PC-3 (cell line): ENCODE data around the gene CBFA2T3. TPM values are rescaled to one million over a fixed set of nuclear protein-coding genes. Genes with fewer than 3 reads are reported as not detected.

Experiments
- ATAC-seq: fragments of 200-7000 bp; cut with Tn5 transposase; 2 replicates; pipeline ENCODE4 v1.9.1; 2020; ENCODE audit warnings: mild to moderate bottlenecking, moderate library complexity
- BruUV-seq: library from RNA; stranded (reverse); fragments of 400-500 nt; replicated peaks from 2 replicates; lab custom pipeline; 2021; lab: Mats Ljungman, UMichigan
- CTCF ChIA-PET: fragments of 300-600 bp; sonication (Branson Sonifier 250); formaldehyde crosslinking; loops from one replicate; lab custom pipeline; 2022; ENCODE audit warnings: antibody characterized with exemption; lab: Charles Lee
- POLR2A ChIA-PET: fragments of 300-600 bp; sonication (Branson Sonifier 250); formaldehyde crosslinking; loops from one replicate; lab custom pipeline; 2022; ENCODE audit warnings: antibody characterized with exemption; ENCODE audit not compliant: unreplicated experiment; lab: Charles Lee
- DNase-seq: peaks from one replicate; pipeline ENCODE4 v3.0.0-alpha.2; 2015
- H2AFZ ChIP-seq: fragments of 300-600 bp; sonication (generic); 2 replicates; pipeline ENCODE4 v1.6.0; 2016; ENCODE audit warnings: antibody characterized with exemption, low read length
- H3F3A ChIP-seq: fragments of 300-600 bp; sonication (generic); one replicate; pipeline ENCODE4 v1.6.0; 2017; ENCODE audit warnings: antibody characterized with exemption, low read length, control low read depth, mild to moderate bottlenecking; ENCODE audit not compliant: unreplicated experiment
- H3K27ac ChIP-seq: fragments of 300-600 bp; sonication (generic); 2 replicates; pipeline ENCODE4 v1.5.1; 2016; ENCODE audit warnings: mild to moderate bottlenecking, low read length
- H3K27me3 ChIP-seq: fragments of 300-600 bp; sonication (generic); 2 replicates; pipeline ENCODE4 v1.6.1; 2016; ENCODE audit warnings: low read length, mixed read lengths
- H3K36me3 ChIP-seq: fragments of 300-600 bp; sonication (generic); 2 replicates; pipeline ENCODE4 v1.6.1; 2016; ENCODE audit warnings: low read depth, mixed run types, low read length, mixed read lengths
- H3K4me1 ChIP-seq: fragments of 300-600 bp; sonication (generic); 2 replicates; pipeline ENCODE4 v1.5.1; 2016; ENCODE audit warnings: low read length; ENCODE audit not compliant: insufficient read depth
- H3K4me2 ChIP-seq: fragments of 300-600 bp; sonication (generic); 2 replicates; pipeline ENCODE4 v1.6.0; 2016; ENCODE audit warnings: low read length
- H3K4me3 ChIP-seq: fragments of 300-600 bp; sonication (generic); 2 replicates; pipeline ENCODE4 v1.5.1; 2016; ENCODE audit warnings: mild to moderate bottlenecking, low read length, mixed read lengths
- H3K79me2 ChIP-seq: fragments of 300-600 bp; sonication (generic); 2 replicates; pipeline ENCODE4 v1.6.1; 2017; ENCODE audit warnings: low read length, mixed read lengths
- H3K9ac ChIP-seq: fragments of 300-600 bp; sonication (generic); 2 replicates; pipeline ENCODE4 v1.6.0; 2016; ENCODE audit warnings: mild to moderate bottlenecking, low read length
- H3K9me2 ChIP-seq: fragments of 300-600 bp; sonication (generic); replicated peaks from 2 replicates; pipeline ENCODE4 v1.6.1; 2016; ENCODE audit warnings: mixed run types, low read length, mixed read lengths
- H3K9me3 ChIP-seq: fragments of 300-600 bp; sonication (generic); 2 replicates; pipeline ENCODE4 v1.6.1; 2016; ENCODE audit warnings: low read length, mixed read lengths
- H4K20me1 ChIP-seq: fragments of 300-600 bp; sonication (generic); 2 replicates; pipeline ENCODE4 v1.6.1; 2016; ENCODE audit warnings: low read length, mixed read lengths
- CTCF ChIP-seq: fragments of 300-600 bp; sonication (generic); conservative IDR thresholded peaks from 2 replicates; pipeline ENCODE4 v1.5.1; 2017; ENCODE audit warnings: antibody characterized with exemption, low read depth, mild to moderate bottlenecking, low read length
- EZH2 ChIP-seq: fragments of 300-600 bp; sonication (generic); IDR thresholded peaks from one replicate; pipeline ENCODE4 v1.6.1; 2017; ENCODE audit warnings: antibody characterized with exemption, mild to moderate bottlenecking, low read length; ENCODE audit not compliant: unreplicated experiment
- EZH2phosphoT487 ChIP-seq: fragments of 300-600 bp; sonication (generic); IDR thresholded peaks from 2 replicates; pipeline ENCODE4 v1.6.1; 2018; ENCODE audit warnings: mild to moderate bottlenecking, antibody characterized with exemption, low read length, borderline replicate concordance
- intact Hi-C: fragments of 100-400 bp; cut with micrococcal nuclease; formaldehyde crosslinking; loops from 2 replicates; pipeline ENCODE4 v1.9.0; 2023
- total RNA-seq: library from RNA; depleted of rRNA; stranded (reverse); fragments of >200 nt; gene quantifications from 2 replicates; pipeline ENCODE4 v1.2.3, GENCODE V29; 2014

Gene CBFA2T3
- total RNA-seq, 1 experiment from 2014 or later, result not detected

- DNase-seq (no peak), ATAC-seq (no peak)
- no peak overlapping the region for H2AFZ ChIP-seq
- no peak overlapping the region for H3K27ac ChIP-seq
- BruUV-seq, result no TSS peak
- intact Hi-C loops, result no loop called here
- peaks cover 5% of the 10 kb centered on the region; the same call in 1 of the 2 replicates for H3K4me1 ChIP-seq
- no peaks in the 10 kb centered on the region for H3K79me2 ChIP-seq
- H3K9ac ChIP-seq, result no peak overlapping the region
- no peaks in the 10 kb centered on the region for H3K9me2 ChIP-seq
- CTCF ChIA-PET, result no interaction called here
- no peaks in the 10 kb centered on the region for H4K20me1 ChIP-seq
- no peak for TF ChIP-seq EZH2phosphoT487
- TF ChIP-seq CTCF, result no peak
- TF ChIP-seq EZH2, result no peak
- H3K4me2 ChIP-seq, result no peak overlapping the region
- H3K4me3 ChIP-seq, result no peak overlapping the region
- H3K36me3 ChIP-seq, result no peaks in the 10 kb centered on the region
- POLR2A ChIA-PET, result no interaction called here
- peaks cover 63% of the 10 kb centered on the region for H3K27me3 ChIP-seq
- no peaks in the 10 kb centered on the region for H3K9me3 ChIP-seq
- H3F3A ChIP-seq, result no peaks in the 10 kb centered on the region
These were observed 45.2 kb upstream of the CBFA2T3 start for GRCh38 chr16:89022051-89022836.

GRCh38 chr16:89020925-89021595 lies 44.1 kb upstream of the CBFA2T3 start:
- no peak for ATAC-seq
- DNase-seq, result no peak
- no peaks in the 10 kb centered on the region for H3K9me3 ChIP-seq
- H3K27me3 ChIP-seq, result peaks cover 62% of the 10 kb centered on the region
- no peak overlapping the region for H3K9ac ChIP-seq
- no peaks in the 10 kb centered on the region for H3K4me1 ChIP-seq
- no peaks in the 10 kb centered on the region for H3K79me2 ChIP-seq
- ChIA-PET POLR2A (no interaction called here), CTCF (no interaction called here)
- no peaks in the 10 kb centered on the region for H3F3A ChIP-seq
- no peak overlapping the region for H3K4me2 ChIP-seq
- H3K9me2 ChIP-seq, result no peaks in the 10 kb centered on the region
- no peaks in the 10 kb centered on the region for H4K20me1 ChIP-seq
- TF ChIP-seq EZH2 (no peak), EZH2phosphoT487 (no peak), CTCF (no peak)
- no peaks in the 10 kb centered on the region for H3K36me3 ChIP-seq
- BruUV-seq, result no TSS peak
- H2AFZ ChIP-seq, result no peak overlapping the region
- no peak overlapping the region for H3K4me3 ChIP-seq
- intact Hi-C loops, result no loop called here
- no peak overlapping the region for H3K27ac ChIP-seq
